DND-41 (cell line): ENCODE data around the gene UVRAG.
A peak's percentile ranks its signal among the peaks of the same experiment; 100 is the strongest.

Experiments used
- ATAC-seq: fragments of 200-7000 bp; cut with Tn5 transposase; 3 replicates; pipeline ENCODE4 v1.9.1; 2021; ENCODE audit warnings: low read depth; ENCODE audit not compliant: insufficient read depth
- DNase-seq: peaks from one replicate; pipeline ENCODE4 v3.0.0-alpha.2; 2020
- H2AFZ ChIP-seq: 2 replicates; pipeline ENCODE4 v1.6.0; 2012; ENCODE audit warnings: low read depth, low read length
- H3K27ac ChIP-seq: 2 replicates; pipeline ENCODE4 v1.5.1; 2012; ENCODE audit warnings: low read length, inconsistent platforms
- H3K27me3 ChIP-seq: fragments of 200-600 bp; sonication (generic); 2 replicates; pipeline ENCODE4 v1.6.0; 2012; ENCODE audit warnings: low read length, mild to moderate bottlenecking, inconsistent platforms; ENCODE audit not compliant: insufficient read depth, poor library complexity
- H3K36me3 ChIP-seq: 2 replicates; pipeline ENCODE4 v1.5.1; 2012; ENCODE audit warnings: low read length, inconsistent platforms; ENCODE audit not compliant: insufficient read depth
- H3K4me1 ChIP-seq: 2 replicates; pipeline ENCODE4 v1.5.1; 2012; ENCODE audit warnings: mild to moderate bottlenecking, low read length; ENCODE audit not compliant: insufficient read depth
- H3K4me2 ChIP-seq: 2 replicates; pipeline ENCODE4 v1.6.0; 2012; ENCODE audit warnings: mild to moderate bottlenecking, moderate library complexity, low read length, inconsistent platforms; ENCODE audit not compliant: insufficient read depth
- H3K4me3 ChIP-seq, 2 experiments: fragments of 200-600 bp in 1 of 2; shearing (Covaris generic) in 1 of 2; 2 replicates each; pipeline ENCODE4 v1.5.1; 2012 to 2016; ENCODE audit warnings: inconsistent platforms in 2 of 2, low read length in 2 of 2, mild to moderate bottlenecking in 2 of 2, low read depth in 1 of 2, moderate library complexity in 1 of 2
- H3K79me2 ChIP-seq: 2 replicates; pipeline ENCODE4 v1.6.0; 2012; ENCODE audit warnings: low read length, inconsistent platforms; ENCODE audit not compliant: insufficient read depth
- H3K9ac ChIP-seq: 2 replicates; pipeline ENCODE4 v1.6.0; 2012; ENCODE audit warnings: low read depth, mild to moderate bottlenecking, inconsistent platforms, low read length, moderate library complexity
- H3K9me3 ChIP-seq: 2 replicates; pipeline ENCODE4 v1.5.1; 2012; ENCODE audit warnings: low read length, moderate library complexity, mild to moderate bottlenecking, inconsistent platforms; ENCODE audit not compliant: insufficient read depth, severe bottlenecking
- H4K20me1 ChIP-seq: 2 replicates; pipeline ENCODE4 v1.6.0; 2012; ENCODE audit warnings: low read length; ENCODE audit not compliant: insufficient read depth
- EZH2 ChIP-seq: IDR thresholded peaks from 3 replicates; pipeline ENCODE4 v1.6.1; 2012; ENCODE audit warnings: borderline replicate concordance, low read depth, mild to moderate bottlenecking, moderate library complexity, low read length, inconsistent platforms; ENCODE audit not compliant: severe bottlenecking
- TF ChIP-seq, protein P1 (sequence below): IDR thresholded peaks from 2 replicates; pipeline ENCODE4 v1.5.1; 2012; ENCODE audit warnings: borderline replicate concordance, low read length, moderate library complexity, mild to moderate bottlenecking; ENCODE audit not compliant: poor library complexity, severe bottlenecking; ENCODE audit errors: extremely low read depth

The UVRAG gene

GRCh38 chr11:76048763-76049162 is 233.8 kb downstream of the UVRAG start:
- DNase-seq (peak; percentile 65), ATAC-seq (no peak)
- no peaks in the 10 kb centered on the region for H4K20me1 ChIP-seq
- H3K79me2 ChIP-seq, result no peaks in the 10 kb centered on the region
- H2AFZ ChIP-seq, result no peak overlapping the region
- no peak overlapping the region for H3K4me3 ChIP-seq
- no peak overlapping the region for H3K27ac ChIP-seq
- no peak overlapping the region for H3K4me2 ChIP-seq
- H3K4me1 ChIP-seq, result no peaks in the 10 kb centered on the region
- H3K9ac ChIP-seq, result no peak overlapping the region
- peaks cover 19% of the 10 kb centered on the region; the same call in 1 of the 2 replicates for H3K36me3 ChIP-seq
- H3K27me3 ChIP-seq, result no peaks in the 10 kb centered on the region
- TF ChIP-seq, protein P1, sequence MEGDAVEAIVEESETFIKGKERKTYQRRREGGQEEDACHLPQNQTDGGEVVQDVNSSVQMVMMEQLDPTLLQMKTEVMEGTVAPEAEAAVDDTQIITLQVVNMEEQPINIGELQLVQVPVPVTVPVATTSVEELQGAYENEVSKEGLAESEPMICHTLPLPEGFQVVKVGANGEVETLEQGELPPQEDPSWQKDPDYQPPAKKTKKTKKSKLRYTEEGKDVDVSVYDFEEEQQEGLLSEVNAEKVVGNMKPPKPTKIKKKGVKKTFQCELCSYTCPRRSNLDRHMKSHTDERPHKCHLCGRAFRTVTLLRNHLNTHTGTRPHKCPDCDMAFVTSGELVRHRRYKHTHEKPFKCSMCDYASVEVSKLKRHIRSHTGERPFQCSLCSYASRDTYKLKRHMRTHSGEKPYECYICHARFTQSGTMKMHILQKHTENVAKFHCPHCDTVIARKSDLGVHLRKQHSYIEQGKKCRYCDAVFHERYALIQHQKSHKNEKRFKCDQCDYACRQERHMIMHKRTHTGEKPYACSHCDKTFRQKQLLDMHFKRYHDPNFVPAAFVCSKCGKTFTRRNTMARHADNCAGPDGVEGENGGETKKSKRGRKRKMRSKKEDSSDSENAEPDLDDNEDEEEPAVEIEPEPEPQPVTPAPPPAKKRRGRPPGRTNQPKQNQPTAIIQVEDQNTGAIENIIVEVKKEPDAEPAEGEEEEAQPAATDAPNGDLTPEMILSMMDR, result no peak
- TF ChIP-seq EZH2, result no peak
- H3K9me3 ChIP-seq, result peaks cover 30% of the 10 kb centered on the region

DNA sequence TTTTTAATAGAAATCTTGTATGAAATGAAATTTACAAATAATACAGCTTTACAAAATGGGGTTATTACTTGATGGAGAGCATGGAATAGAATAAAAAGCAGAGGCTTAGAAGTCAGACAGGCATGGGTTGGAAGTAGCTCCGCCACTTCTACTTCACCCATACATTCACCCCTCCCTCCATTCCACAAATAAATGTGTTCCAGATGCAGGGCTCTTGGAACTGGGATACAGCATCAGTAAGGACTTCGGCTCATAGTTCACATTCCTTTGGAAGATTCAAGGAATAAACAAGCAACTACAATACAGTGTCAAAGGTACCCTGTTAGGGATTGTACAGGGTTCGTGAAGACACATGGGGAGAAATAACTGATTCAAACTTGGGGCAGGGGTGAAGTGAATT is 234.5 kb downstream of the UVRAG start:
- no peak for DNase-seq
- no peaks in the 10 kb centered on the region for H3K79me2 ChIP-seq
- TF ChIP-seq, protein P1, result no peak
- TF ChIP-seq EZH2, result no peak
- no peaks in the 10 kb centered on the region for H4K20me1 ChIP-seq
- H3K4me3 ChIP-seq, result no peak overlapping the region
- no peak overlapping the region for H2AFZ ChIP-seq
- no peaks in the 10 kb centered on the region for H3K4me1 ChIP-seq
- no peak overlapping the region for H3K9ac ChIP-seq
- H3K9me3 ChIP-seq, result peaks cover 30% of the 10 kb centered on the region
- peaks cover 19% of the 10 kb centered on the region; the same call in 1 of the 2 replicates for H3K36me3 ChIP-seq
- ATAC-seq, result no peak
- H3K27me3 ChIP-seq, result no peaks in the 10 kb centered on the region
- H3K4me2 ChIP-seq, result no peak overlapping the region
- no peak overlapping the region for H3K27ac ChIP-seq

DNA sequence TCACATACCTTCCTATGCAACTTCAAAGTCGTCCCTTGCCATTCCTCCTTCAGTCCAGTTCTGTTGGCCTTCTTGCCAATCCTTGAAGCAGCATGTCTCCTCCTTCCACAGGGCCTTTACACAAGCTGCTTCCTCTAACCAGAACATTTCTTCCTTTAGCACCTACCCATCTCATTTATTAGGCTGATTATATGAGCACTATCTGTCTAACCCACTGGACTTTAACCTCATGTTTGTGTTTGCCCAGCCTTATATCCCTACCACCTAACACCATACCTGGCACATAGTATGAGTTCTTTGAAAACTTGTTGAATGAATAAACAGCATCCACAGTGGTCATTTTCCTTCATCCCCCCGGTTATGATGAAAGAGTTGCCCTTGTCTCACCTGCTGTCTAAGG is 236.9 kb downstream of the UVRAG start:
- H3K4me2 ChIP-seq, result no peak overlapping the region
- no peaks in the 10 kb centered on the region for H4K20me1 ChIP-seq
- no peak for TF ChIP-seq EZH2
- TF ChIP-seq, protein P1, result no peak
- H3K9me3 ChIP-seq, result peaks cover 30% of the 10 kb centered on the region
- H3K79me2 ChIP-seq, result no peaks in the 10 kb centered on the region
- H3K4me1 ChIP-seq, result no peaks in the 10 kb centered on the region
- H3K27ac ChIP-seq, result no peak overlapping the region
- H2AFZ ChIP-seq, result no peak overlapping the region
- DNase-seq, result no peak
- no peak for ATAC-seq
- peaks cover 19% of the 10 kb centered on the region; the same call in 1 of the 2 replicates for H3K36me3 ChIP-seq
- H3K27me3 ChIP-seq, result no peaks in the 10 kb centered on the region
- H3K9ac ChIP-seq, result no peak overlapping the region
- H3K4me3 ChIP-seq, result no peak overlapping the region

- peaks cover 7% of the 10 kb centered on the region; the same call in 1 of the 2 replicates for H3K36me3 ChIP-seq
- TF ChIP-seq EZH2, result no peak
- TF ChIP-seq, protein P1, result no peak
- no peaks in the 10 kb centered on the region for H4K20me1 ChIP-seq
- H3K4me2 ChIP-seq, result no peak overlapping the region
- no peak overlapping the region for H2AFZ ChIP-seq
- peaks cover 10% of the 10 kb centered on the region for H3K9me3 ChIP-seq
- no peak overlapping the region for H3K9ac ChIP-seq
- no peak overlapping the region for H3K4me3 ChIP-seq
- no peak for ATAC-seq
- H3K79me2 ChIP-seq, result no peaks in the 10 kb centered on the region
- no peaks in the 10 kb centered on the region for H3K27me3 ChIP-seq
- no peak for DNase-seq
- no peak overlapping the region for H3K27ac ChIP-seq
- no peaks in the 10 kb centered on the region for H3K4me1 ChIP-seq
Measured at GRCh38 chr11:76054330-76054729, 239.3 kb downstream of the UVRAG start.
